ENCODE data around the gene SUSD3. TPM values are rescaled to one million over a fixed set of nuclear protein-coding genes. Genes with fewer than 3 reads are reported as not detected.

SUSD3 gene
- total RNA-seq, 1 donor = 0.09 TPM

- no peak for DNase-seq (ENCODE audit: low read depth)
- H3K4me3 ChIP-seq (ENCODE audit: low read depth, low read length) = no peak overlapping the region
- no peak for TF ChIP-seq CTCF (IDR thresholded peaks at IDR 0.05; ENCODE audit: insufficient read depth, low read length)
Measured at GRCh38 chr9:93124793-93125192, 66.3 kb downstream of the SUSD3 start.

DNA sequence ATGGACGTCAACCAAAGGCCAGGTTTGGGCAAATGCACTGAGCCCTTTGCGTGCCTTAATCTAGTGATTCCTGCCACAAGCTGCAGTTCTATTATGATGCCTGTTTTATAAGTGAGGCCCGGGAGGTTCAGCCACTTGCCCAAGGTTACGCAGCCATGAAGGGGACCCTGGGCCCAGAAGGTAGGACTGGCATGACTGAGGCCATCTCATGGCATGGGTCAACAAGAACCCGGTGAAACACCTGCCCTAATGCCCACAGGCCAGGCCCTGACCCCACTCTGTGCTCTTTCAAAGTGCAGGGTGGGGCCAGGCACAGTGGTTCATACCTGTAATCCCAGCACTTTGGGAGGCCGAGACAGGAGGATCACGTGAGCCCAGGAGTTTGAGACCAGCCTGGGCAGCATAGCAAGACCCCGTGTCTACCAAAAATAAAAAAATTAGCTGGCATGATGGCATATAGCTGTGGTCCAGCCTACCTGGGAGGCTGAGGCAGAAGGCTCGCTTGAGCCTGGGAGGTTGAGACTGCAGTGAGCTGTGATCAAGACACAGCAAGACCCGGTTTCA lies 66.9 kb downstream of the SUSD3 start:
- H3K4me3 ChIP-seq (ENCODE audit: low read depth, low read length) = no peak overlapping the region
- no peak for TF ChIP-seq CTCF (IDR thresholded peaks at IDR 0.05; ENCODE audit: insufficient read depth, low read length)
- DNase-seq (ENCODE audit: low read depth) = no peak

DNA sequence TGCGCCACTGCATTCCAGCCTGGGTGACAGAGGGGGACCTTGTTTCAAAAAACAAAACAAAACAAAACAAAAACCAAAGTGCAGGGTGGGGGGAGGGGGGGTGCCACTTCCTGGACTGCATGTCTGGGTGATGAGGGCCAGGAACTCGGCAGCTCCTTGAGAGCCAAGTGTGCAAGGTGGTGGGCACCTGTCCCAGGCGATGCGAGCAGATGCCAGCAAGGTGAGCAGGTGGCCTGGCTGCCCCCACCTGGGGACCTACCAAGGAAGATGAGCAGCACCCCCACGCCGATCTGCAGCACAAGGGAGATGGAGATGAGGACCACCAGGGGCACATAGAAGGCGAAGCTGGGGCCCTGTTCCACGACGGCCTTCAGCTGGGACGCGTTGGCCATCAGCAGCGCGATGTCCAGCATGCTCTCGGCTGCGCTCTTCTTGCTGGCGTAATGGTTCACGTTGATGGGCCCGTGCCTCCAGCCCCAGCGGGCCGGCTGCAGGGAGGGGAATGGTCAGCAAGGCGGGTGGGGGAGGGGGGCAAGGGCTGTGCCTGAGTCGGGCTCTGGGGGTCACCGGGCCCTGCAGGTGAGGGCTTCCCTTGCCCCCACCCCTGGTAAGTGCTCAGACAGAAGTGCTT lies 67.8 kb downstream of the SUSD3 start:
- H3K4me3 ChIP-seq (ENCODE audit: low read depth, low read length) = no peak overlapping the region
- no peak for DNase-seq (ENCODE audit: low read depth)
- no peak for TF ChIP-seq CTCF (IDR thresholded peaks at IDR 0.05; ENCODE audit: insufficient read depth, low read length)

- DNase-seq (ENCODE audit: low read depth) = no peak
- H3K4me3 ChIP-seq (ENCODE audit: low read depth, low read length) = no peak overlapping the region
- TF ChIP-seq CTCF (IDR thresholded peaks at IDR 0.05; ENCODE audit: insufficient read depth, low read length) = no peak
Measured at GRCh38 chr9:93126825-93127368, 68.4 kb downstream of the SUSD3 start.

DNA sequence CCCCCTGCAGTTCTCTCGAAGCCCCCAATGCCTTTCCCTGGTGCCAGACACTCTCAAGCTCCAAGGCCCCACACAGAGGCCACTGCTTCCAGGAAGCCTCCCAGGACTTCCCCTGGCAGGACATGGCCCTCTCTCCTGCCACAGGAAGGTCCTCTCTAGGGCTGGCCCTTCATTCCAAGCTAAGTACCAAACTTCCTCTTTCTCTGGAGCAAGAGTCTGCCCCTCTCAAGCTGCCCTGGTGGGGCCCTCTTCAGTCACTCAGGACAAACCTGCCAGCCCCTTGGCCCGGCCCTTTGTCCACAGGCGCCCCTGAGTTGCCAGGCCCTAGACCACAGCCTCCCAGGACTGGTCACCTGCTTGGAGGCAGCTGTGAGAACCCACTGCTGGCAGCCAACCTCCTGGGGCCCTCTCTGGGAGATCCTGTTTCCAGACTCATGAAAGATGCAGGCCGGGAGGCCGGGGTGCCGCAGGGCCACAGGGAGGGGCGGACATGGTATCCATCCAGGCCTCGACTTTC lies 69.0 kb downstream of the SUSD3 start:
- H3K4me3 ChIP-seq (ENCODE audit: low read depth, low read length) = no peak overlapping the region
- DNase-seq (ENCODE audit: low read depth) = peak; percentile 38
- no peak for TF ChIP-seq CTCF (IDR thresholded peaks at IDR 0.05; ENCODE audit: insufficient read depth, low read length)

- no peak overlapping the region for H3K4me3 ChIP-seq (ENCODE audit: low read depth, low read length)
- DNase-seq (ENCODE audit: low read depth) = no peak
- no peak for TF ChIP-seq CTCF (IDR thresholded peaks at IDR 0.05; ENCODE audit: insufficient read depth, low read length)
Measured at GRCh38 chr9:93128011-93128714, 69.7 kb downstream of the SUSD3 start.

All from fibroblast of the aortic adventitia (primary cell).